B cell (primary cell): Measurements from ENCODE around the gene MAP3K21. TPM values are rescaled to one million over a fixed set of nuclear protein-coding genes. Genes with fewer than 3 reads are reported as not detected.
A peak's percentile ranks its signal among the peaks of the same experiment; 100 is the strongest.

Experiments used
- ATAC-seq: fragments of 200-7000 bp; cut with Tn5 transposase; one replicate; pipeline ENCODE4 v1.10.0; 2021; ENCODE audit warnings: low read depth, mild to moderate bottlenecking, moderate number of reproducible peaks, moderate library complexity
- CTCF ChIA-PET: fragments of 350-600 bp; sonication (Branson Sonifier 250); formaldehyde crosslinking; loops from one replicate; lab custom pipeline; 2021; ENCODE audit warnings: antibody characterized with exemption, inconsistent platforms; lab: Charles Lee
- POLR2A ChIA-PET: fragments of 350-600 bp; sonication (Branson Sonifier 250); formaldehyde crosslinking; loops from one replicate; lab custom pipeline; 2021; ENCODE audit warnings: antibody characterized with exemption; lab: Charles Lee
- DNase-seq: peaks from one replicate; pipeline ENCODE4 v3.0.0; 2013
- H2AFZ ChIP-seq: 2 replicates; pipeline ENCODE4 v1.6.1; 2012; ENCODE audit warnings: mild to moderate bottlenecking, low read depth, low read length; ENCODE audit not compliant: insufficient read depth, poor library complexity, severe bottlenecking
- H3K27ac ChIP-seq, 2 donors: 1 replicate in 1 of 2; 2 replicates in 1 of 2; pipeline ENCODE4 v1.5.1; 2012 to 2013; ENCODE audit warnings: low read length in 2 of 2, mild to moderate bottlenecking in 2 of 2, moderate library complexity in 1 of 2
- H3K27me3 ChIP-seq, 4 experiments: fragments of 200-600 bp in 1 of 4; sonication (generic) in 1 of 4; replicated peaks in 1 of 4; 1 replicate in 2 of 4; 2 replicates in 2 of 4; pipeline versions ENCODE4 v1.6.1 to v1.7.0; 2013 to 2016; ENCODE audit warnings: low read length in 3 of 4, mild to moderate bottlenecking in 2 of 4, mixed read lengths in 1 of 4, moderate library complexity in 1 of 4; ENCODE audit not compliant: insufficient read depth in 4 of 4, control insufficient read depth in 3 of 4; ENCODE audit errors: control extremely low read depth in 1 of 4
- H3K36me3 ChIP-seq, 2 experiments: replicated peaks in 1 of 2; 1 replicate in 1 of 2; 2 replicates in 1 of 2; pipeline versions ENCODE4 v1.6.1 to v1.7.1; 2013; ENCODE audit warnings: low read length in 1 of 2; ENCODE audit not compliant: insufficient read depth in 2 of 2, control insufficient read depth in 1 of 2; ENCODE audit errors: control extremely low read depth in 1 of 2, extremely low read depth in 1 of 2
- H3K4me1 ChIP-seq, 2 donors: fragments of 200-600 bp in 1 of 2; sonication (generic) in 1 of 2; 1 replicate in 1 of 2; 2 replicates in 1 of 2; pipeline versions ENCODE4 v1.5.1 to v1.6.1; 2013 to 2017; ENCODE audit warnings: low read length in 2 of 2; ENCODE audit not compliant: control insufficient read depth in 2 of 2, insufficient read depth in 2 of 2
- H3K4me2 ChIP-seq: replicated peaks from 2 replicates; pipeline ENCODE3; 2012; ENCODE audit warnings: mild to moderate bottlenecking, low read depth, low read length; ENCODE audit not compliant: poor library complexity, severe bottlenecking
- H3K4me3 ChIP-seq, 5 experiments: fragments of 200-600 bp in 1 of 5; sonication (generic) in 1 of 5; 1 replicate in 3 of 5; 2 replicates in 2 of 5; pipeline versions ENCODE4 v1.5.1 to v1.7.0; 2011 to 2016; ENCODE audit warnings: low read length in 4 of 5, mild to moderate bottlenecking in 4 of 5, low read depth in 2 of 5, control low read depth in 1 of 5, moderate library complexity in 1 of 5; ENCODE audit not compliant: insufficient read depth in 1 of 5; ENCODE audit errors: control extremely low read depth in 1 of 5, extremely low read depth in 1 of 5
- H3K79me2 ChIP-seq: fragments of 200-600 bp; sonication (generic); one replicate; pipeline ENCODE4 v1.6.0; 2016; ENCODE audit warnings: low read length; ENCODE audit not compliant: control insufficient read depth, insufficient read depth
- H3K9ac ChIP-seq: fragments of 200-600 bp; sonication (generic); 2 replicates; pipeline ENCODE4 v1.6.1; 2017; ENCODE audit warnings: mild to moderate bottlenecking, low read length, moderate library complexity
- H3K9me3 ChIP-seq, 3 donors: one replicate each; pipeline versions ENCODE4 v1.6.1 to v1.7.1; 2013; ENCODE audit warnings: low read length in 2 of 3; ENCODE audit not compliant: control insufficient read depth in 2 of 3, insufficient read depth in 1 of 3; ENCODE audit errors: control extremely low read depth in 1 of 3
- H4K20me1 ChIP-seq: 2 replicates; pipeline ENCODE4 v1.6.0; 2012; ENCODE audit warnings: mild to moderate bottlenecking, low read length; ENCODE audit not compliant: insufficient read depth, control insufficient read depth, poor library complexity, severe bottlenecking
- H3K27ac Mint-ChIP-seq: one replicate; pipeline ENCODE4 v1.8.0; 2021; ENCODE audit warnings: mixed read lengths
- H3K27me3 Mint-ChIP-seq: one replicate; pipeline ENCODE4 v1.8.0; 2021; ENCODE audit warnings: mixed read lengths
- H3K4me1 Mint-ChIP-seq: one replicate; pipeline ENCODE4 v1.8.0; 2021; ENCODE audit warnings: mixed read lengths
- H3K4me3 Mint-ChIP-seq: one replicate; pipeline ENCODE4 v1.8.0; 2021; ENCODE audit warnings: mixed read lengths
- H3K9me3 Mint-ChIP-seq: one replicate; pipeline ENCODE4 v1.8.0; 2022; ENCODE audit warnings: mixed read lengths; ENCODE audit not compliant: insufficient read depth
- EZH2 ChIP-seq: IDR thresholded peaks from 2 replicates; pipeline ENCODE4 v1.6.1; 2012; ENCODE audit warnings: borderline replicate concordance, low read depth, mild to moderate bottlenecking, moderate library complexity, low read length; ENCODE audit not compliant: insufficient read depth, poor library complexity, severe bottlenecking
- WGBS: methylation state at CpG from one replicate; pipeline ENCODE4 v1.1.5; 2013; ENCODE audit warnings: missing lambda C conversion rate; ENCODE audit not compliant: insufficient coverage; 5-methylcytosine and 5-hydroxymethylcytosine counted together
- intact Hi-C: fragments of 100-400 bp; cut with micrococcal nuclease; formaldehyde crosslinking; loops from one replicate; pipeline ENCODE4 v1.10.0; 2022
- polyA plus RNA-seq: library from polyadenylated mRNA; depleted of rRNA; stranded (reverse); fragments of >200 nt; gene quantifications from 2 replicates; pipeline ENCODE4 v1.2.3, GENCODE V29; 2012
- total RNA-seq, 2 donors: library from RNA; stranded (reverse); fragments of 120-200 nt in 1 of 2; gene quantifications; 1 replicate in 1 of 2; 2 replicates in 1 of 2; pipeline versions ENCODE4 v1.2.3 to v1.2.4, GENCODE V29; 2013 to 2022
- TF ChIP-seq, protein P1 (sequence below): fragments of 200-600 bp; IDR thresholded peaks from one replicate; pipeline ENCODE4 v1.8.0; 2022; ENCODE audit warnings: antibody characterized with exemption, mild to moderate bottlenecking

The MAP3K21 gene
- total and polyA plus RNA-seq, 2 donors (not counting 1 experiment from before 2014, with no cell fraction given), result 1.5 to 3.7 TPM

DNA sequence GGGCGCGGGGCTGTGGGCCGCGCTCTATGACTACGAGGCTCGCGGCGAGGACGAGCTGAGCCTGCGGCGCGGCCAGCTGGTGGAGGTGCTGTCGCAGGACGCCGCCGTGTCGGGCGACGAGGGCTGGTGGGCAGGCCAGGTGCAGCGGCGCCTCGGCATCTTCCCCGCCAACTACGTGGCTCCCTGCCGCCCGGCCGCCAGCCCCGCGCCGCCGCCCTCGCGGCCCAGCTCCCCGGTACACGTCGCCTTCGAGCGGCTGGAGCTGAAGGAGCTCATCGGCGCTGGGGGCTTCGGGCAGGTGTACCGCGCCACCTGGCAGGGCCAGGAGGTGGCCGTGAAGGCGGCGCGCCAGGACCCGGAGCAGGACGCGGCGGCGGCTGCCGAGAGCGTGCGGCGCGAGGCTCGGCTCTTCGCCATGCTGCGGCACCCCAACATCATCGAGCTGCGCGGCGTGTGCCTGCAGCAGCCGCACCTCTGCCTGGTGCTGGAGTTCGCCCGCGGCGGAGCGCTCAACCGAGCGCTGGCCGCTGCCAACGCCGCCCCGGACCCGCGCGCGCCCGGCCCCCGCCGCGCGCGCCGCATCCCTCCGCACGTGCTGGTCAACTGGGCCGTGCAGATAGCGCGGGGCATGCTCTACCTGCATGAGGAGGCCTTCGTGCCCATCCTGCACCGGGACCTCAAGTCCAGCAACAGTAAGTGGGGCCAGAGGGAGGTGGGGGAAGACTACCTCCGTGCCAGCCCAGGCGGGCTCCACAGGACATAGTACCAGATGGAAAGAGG is 808 bp downstream of the MAP3K21 start:
- Histone ChIP-seq H3K27ac (no peak overlapping the region), H3K27me3 (peaks cover 0 to 7% (median 2%) of the 10 kb centered on the region in 4 experiments), H2AFZ (peak overlapping the region; percentile 90), H3K4me2 (peak overlapping the region; percentile 93), H3K4me3 (peak overlapping the region; percentile 25 to 73 (median 59)), H3K9me3 (peaks cover 0 to 1% (median 0%) of the 10 kb centered on the region in 3 donors), H3K4me1 (peaks cover 11 to 12% of the 10 kb centered on the region in 2 donors), H3K79me2 (no peaks in the 10 kb centered on the region), H3K9ac (peak overlapping the region; percentile 73), H4K20me1 (no peaks in the 10 kb centered on the region), H3K36me3 (no peaks in the 10 kb centered on the region)
- ChIA-PET POLR2A (interaction anchor here (0.6 kb wide), 1 partner anchor 976 kb away, joined by 3 read pairs; no protein-coding TSS in a partner anchor), CTCF (interaction anchor here (1.0 kb wide), 1 partner anchor 20 kb away, joined by 3 read pairs; no protein-coding TSS in a partner anchor)
- Mint-ChIP-seq H3K9me3 (no peaks in the 10 kb centered on the region), H3K27ac (peak overlapping the region; percentile 20), H3K4me1 (peaks cover 16% of the 10 kb centered on the region), H3K4me3 (peak overlapping the region; percentile 77), H3K27me3 (peaks cover 14% of the 10 kb centered on the region)
- under 1% methylated on average over 96 of the region's 96 CpGs for WGBS
- peak; percentile 70 for DNase-seq
- ATAC-seq, result peak; percentile 0
- no peak for TF ChIP-seq EZH2
- TF ChIP-seq, protein P1, sequence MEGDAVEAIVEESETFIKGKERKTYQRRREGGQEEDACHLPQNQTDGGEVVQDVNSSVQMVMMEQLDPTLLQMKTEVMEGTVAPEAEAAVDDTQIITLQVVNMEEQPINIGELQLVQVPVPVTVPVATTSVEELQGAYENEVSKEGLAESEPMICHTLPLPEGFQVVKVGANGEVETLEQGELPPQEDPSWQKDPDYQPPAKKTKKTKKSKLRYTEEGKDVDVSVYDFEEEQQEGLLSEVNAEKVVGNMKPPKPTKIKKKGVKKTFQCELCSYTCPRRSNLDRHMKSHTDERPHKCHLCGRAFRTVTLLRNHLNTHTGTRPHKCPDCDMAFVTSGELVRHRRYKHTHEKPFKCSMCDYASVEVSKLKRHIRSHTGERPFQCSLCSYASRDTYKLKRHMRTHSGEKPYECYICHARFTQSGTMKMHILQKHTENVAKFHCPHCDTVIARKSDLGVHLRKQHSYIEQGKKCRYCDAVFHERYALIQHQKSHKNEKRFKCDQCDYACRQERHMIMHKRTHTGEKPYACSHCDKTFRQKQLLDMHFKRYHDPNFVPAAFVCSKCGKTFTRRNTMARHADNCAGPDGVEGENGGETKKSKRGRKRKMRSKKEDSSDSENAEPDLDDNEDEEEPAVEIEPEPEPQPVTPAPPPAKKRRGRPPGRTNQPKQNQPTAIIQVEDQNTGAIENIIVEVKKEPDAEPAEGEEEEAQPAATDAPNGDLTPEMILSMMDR, result no peak
- intact Hi-C loops, result loop anchor here (5.0 kb wide), 1 partner anchor 376 kb away; the partner anchor contains the start of gene NTPCR
